OCI-LY7 (cell line): ENCODE measurements around the gene NARS2.

Experiments
- CTCF ChIP-seq: fragments of 200-600 bp; sonication (generic); conservative IDR thresholded peaks from 2 replicates; pipeline ENCODE4 v1.5.1; 2014; ENCODE audit warnings: mild to moderate bottlenecking, antibody characterized with exemption, low read length, moderate library complexity, mixed read lengths
- EZH2phosphoT487 ChIP-seq: fragments of 200-600 bp; sonication (generic); IDR thresholded peaks from 2 replicates; pipeline ENCODE4 v1.6.1; 2018; ENCODE audit warnings: low read depth, borderline replicate concordance, mild to moderate bottlenecking, mixed run types, antibody characterized with exemption, low read length, moderate library complexity, mixed read lengths

GRCh38 chr11:78560153-78560552 lies 14.5 kb downstream of the NARS2 start:
- no peak for TF ChIP-seq CTCF
- no peak for TF ChIP-seq EZH2phosphoT487
